Subcutaneous adipose tissue (tissue), 4 donors: ENCODE data around the gene OR2AT4. TPM values are rescaled to one million over a fixed set of nuclear protein-coding genes. Genes with fewer than 3 reads are reported as not detected.

Experiments
- total RNA-seq, 4 donors: library from RNA; depleted of rRNA; stranded (reverse); fragments of >200 nt; gene quantifications; one replicate each; pipeline ENCODE4 v1.1.0, GENCODE V29; 2016
- TF ChIP-seq, protein P1 (sequence below): fragments of 450-650 bp; IDR thresholded peaks from one replicate; pipeline ENCODE4 v1.5.1; 2016; ENCODE audit warnings: low read depth, mild to moderate bottlenecking, control low read depth, antibody characterized with exemption, moderate library complexity

OR2AT4 gene
- total RNA-seq, 4 donors from 2014 or later = not detected

- TF ChIP-seq, protein P1, sequence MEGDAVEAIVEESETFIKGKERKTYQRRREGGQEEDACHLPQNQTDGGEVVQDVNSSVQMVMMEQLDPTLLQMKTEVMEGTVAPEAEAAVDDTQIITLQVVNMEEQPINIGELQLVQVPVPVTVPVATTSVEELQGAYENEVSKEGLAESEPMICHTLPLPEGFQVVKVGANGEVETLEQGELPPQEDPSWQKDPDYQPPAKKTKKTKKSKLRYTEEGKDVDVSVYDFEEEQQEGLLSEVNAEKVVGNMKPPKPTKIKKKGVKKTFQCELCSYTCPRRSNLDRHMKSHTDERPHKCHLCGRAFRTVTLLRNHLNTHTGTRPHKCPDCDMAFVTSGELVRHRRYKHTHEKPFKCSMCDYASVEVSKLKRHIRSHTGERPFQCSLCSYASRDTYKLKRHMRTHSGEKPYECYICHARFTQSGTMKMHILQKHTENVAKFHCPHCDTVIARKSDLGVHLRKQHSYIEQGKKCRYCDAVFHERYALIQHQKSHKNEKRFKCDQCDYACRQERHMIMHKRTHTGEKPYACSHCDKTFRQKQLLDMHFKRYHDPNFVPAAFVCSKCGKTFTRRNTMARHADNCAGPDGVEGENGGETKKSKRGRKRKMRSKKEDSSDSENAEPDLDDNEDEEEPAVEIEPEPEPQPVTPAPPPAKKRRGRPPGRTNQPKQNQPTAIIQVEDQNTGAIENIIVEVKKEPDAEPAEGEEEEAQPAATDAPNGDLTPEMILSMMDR = no peak
Observed at GRCh38 chr11:75100314-75100713, 3.6 kb upstream of the OR2AT4 start.

GRCh38 chr11:75099635-75100034 lies 3.0 kb upstream of the OR2AT4 start:
- TF ChIP-seq, protein P1 = no peak

DNA sequence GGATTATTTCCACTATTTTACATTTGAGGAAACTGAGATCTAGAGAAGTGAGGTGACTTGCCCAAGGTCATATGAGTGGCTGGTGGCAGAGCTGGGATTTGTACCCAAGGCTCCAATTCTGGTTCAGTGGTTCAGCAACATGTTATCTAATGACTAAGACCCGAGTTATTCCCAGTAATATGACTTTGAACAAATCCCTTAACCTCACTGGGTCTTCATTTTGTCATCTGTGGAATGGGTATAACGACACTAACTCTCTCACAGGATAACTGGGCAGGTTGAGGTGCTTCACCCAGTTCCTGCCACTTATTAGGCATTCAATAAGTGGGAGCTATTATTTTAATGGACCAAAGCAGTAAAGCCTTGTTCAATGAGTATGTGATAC lies 489 bp upstream of the OR2AT4 start:
- TF ChIP-seq, protein P1 = no peak

- TF ChIP-seq, protein P1 = no peak
Observed at GRCh38 chr11:75090671-75091177, 6.0 kb downstream of the OR2AT4 start.

GRCh38 chr11:75087319-75088305 lies 9.1 kb downstream of the OR2AT4 start:
- TF ChIP-seq, protein P1 = no peak

GRCh38 chr11:75084883-75085282 lies 11.8 kb downstream of the OR2AT4 start:
- TF ChIP-seq, protein P1 = no peak

DNA sequence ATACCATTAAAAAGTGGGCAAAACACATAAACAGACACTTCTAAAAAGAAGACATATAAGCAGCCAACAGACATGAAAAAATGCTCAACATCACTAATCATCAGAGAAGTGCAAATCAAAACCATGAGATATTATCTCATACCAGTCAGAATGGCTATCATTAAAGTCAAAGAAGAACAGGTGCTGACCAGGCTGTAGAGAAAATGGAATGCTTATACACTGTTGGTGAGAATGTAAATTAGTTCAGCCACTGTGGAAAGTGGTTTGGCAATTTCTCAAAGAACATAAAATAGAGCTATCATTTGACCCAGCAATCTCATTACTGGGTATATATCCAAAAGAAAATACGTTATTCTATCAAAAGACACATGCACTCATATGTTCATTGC lies 13.5 kb downstream of the OR2AT4 start:
- TF ChIP-seq, protein P1 = no peak
